H1 (cell line): ENCODE results near the gene FAM209A. TPM values are rescaled to one million over a fixed set of nuclear protein-coding genes. Genes with fewer than 3 reads are reported as not detected.

Source experiments
- CTCF ChIA-PET: fragments of 300-600 bp; sonication (Branson Sonifier 250); formaldehyde crosslinking; loops from one replicate; lab custom pipeline; 2021; ENCODE audit not compliant: partially characterized antibody; lab: Charles Lee
- POLR2A ChIA-PET: fragments of 300-600 bp; sonication (Branson Sonifier 250); formaldehyde crosslinking; loops from one replicate; lab custom pipeline; 2021; ENCODE audit warnings: inconsistent platforms; ENCODE audit not compliant: partially characterized antibody; lab: Charles Lee
- DNase-seq, 2 experiments: peaks; one replicate each; pipeline versions ENCODE4 v3.0.0 to v3.0.0-alpha.2; 2010 to 2022; ENCODE audit warnings: low spot score in 2 of 2, low read depth in 1 of 2, mixed read lengths in 1 of 2
- FAIRE-seq: peaks from 2 replicates; lab custom pipeline; 2011; peaks lifted over from hg19 to GRCh38; lab: Jason Lieb, UNC
- H2AFZ ChIP-seq: 2 replicates; pipeline ENCODE4 v1.8.1; 2012; ENCODE audit warnings: low read length, inconsistent platforms
- H2AK5ac ChIP-seq: 2 replicates; pipeline ENCODE4 v1.6.1; 2013; ENCODE audit warnings: low read depth, low read length
- H2BK120ac ChIP-seq: replicated peaks from 2 replicates; pipeline ENCODE3; 2013; ENCODE audit warnings: low read depth, low read length, inconsistent platforms
- H2BK12ac ChIP-seq: 2 replicates; pipeline ENCODE4 v1.6.1; 2013; ENCODE audit warnings: low read depth, low read length
- H2BK15ac ChIP-seq: 2 replicates; pipeline ENCODE4 v1.6.1; 2013; ENCODE audit warnings: low read length
- H2BK20ac ChIP-seq: 2 replicates; pipeline ENCODE4 v1.6.1; 2013; ENCODE audit warnings: low read length
- H2BK5ac ChIP-seq: 2 replicates; pipeline ENCODE4 v1.6.1; 2013; ENCODE audit warnings: low read depth, low read length
- H3K14ac ChIP-seq: 2 replicates; pipeline ENCODE4 v1.6.1; 2013; ENCODE audit warnings: inconsistent platforms; ENCODE audit not compliant: insufficient read length
- H3K18ac ChIP-seq: 2 replicates; pipeline ENCODE4 v1.6.1; 2013; ENCODE audit warnings: low read length; ENCODE audit errors: extremely low read depth
- H3K23ac ChIP-seq: 2 replicates; pipeline ENCODE4 v1.6.1; 2013; ENCODE audit warnings: inconsistent platforms; ENCODE audit not compliant: insufficient read length
- H3K23me2 ChIP-seq: 2 replicates; pipeline ENCODE4 v1.6.1; 2013; ENCODE audit warnings: low read depth, low read length
- H3K27ac ChIP-seq: 2 replicates; pipeline ENCODE4 v1.6.1; 2011; ENCODE audit warnings: low read depth, low read length, inconsistent platforms
- H3K27me3 ChIP-seq, 4 experiments: replicated peaks in 1 of 4; 1 replicate in 1 of 4; 2 replicates in 3 of 4; pipeline versions ENCODE4 v1.6.1 to v1.8.1; 2011 to 2013; ENCODE audit warnings: low read length in 3 of 4, mild to moderate bottlenecking in 3 of 4, inconsistent platforms in 2 of 4, mixed read lengths in 2 of 4, moderate library complexity in 1 of 4; ENCODE audit not compliant: control insufficient read depth in 3 of 4, insufficient read depth in 3 of 4; ENCODE audit errors: extremely low read depth in 1 of 4
- H3K36me3 ChIP-seq, 4 experiments: 2 replicates each; pipeline versions ENCODE4 v1.6.1 to v1.8.1; 2011 to 2013; ENCODE audit warnings: mild to moderate bottlenecking in 4 of 4, low read length in 3 of 4, moderate library complexity in 2 of 4, control low read depth in 1 of 4, inconsistent platforms in 1 of 4; ENCODE audit not compliant: insufficient read depth in 4 of 4, control insufficient read depth in 2 of 4
- H3K4ac ChIP-seq: replicated peaks from 2 replicates; pipeline ENCODE3; 2013; ENCODE audit warnings: low read length, low read depth, mixed read lengths, inconsistent platforms; ENCODE audit not compliant: insufficient read length
- H3K4me1 ChIP-seq, 4 experiments: replicated peaks in 1 of 4; 1 replicate in 1 of 4; 2 replicates in 3 of 4; pipeline versions ENCODE4 v1.6.1 to v1.8.1; 2011 to 2013; ENCODE audit warnings: low read length in 3 of 4, inconsistent platforms in 2 of 4, mixed read lengths in 1 of 4; ENCODE audit not compliant: insufficient read depth in 4 of 4, control insufficient read depth in 3 of 4
- H3K4me2 ChIP-seq, 2 experiments: 2 replicates each; pipeline versions ENCODE4 v1.6.1 to v1.8.1; 2011 to 2013; ENCODE audit warnings: low read depth in 2 of 2, low read length in 2 of 2, control low read depth in 1 of 2, inconsistent platforms in 1 of 2, mild to moderate bottlenecking in 1 of 2; ENCODE audit not compliant: insufficient read depth in 1 of 2
- H3K4me3 ChIP-seq, 4 experiments: fragments of 200-600, 300-600 bp in 1 of 4; sonication (generic), shearing (Covaris generic), sonication (Bioruptor Twin) in 1 of 4; 2 replicates each; pipeline versions ENCODE4 v1.5.1 to v1.8.1; 2011 to 2016; ENCODE audit warnings: low read length in 4 of 4, low read depth in 3 of 4, control low read depth in 2 of 4, inconsistent platforms in 2 of 4, mild to moderate bottlenecking in 2 of 4, mixed read lengths in 1 of 4, moderate library complexity in 1 of 4; ENCODE audit not compliant: insufficient read depth in 2 of 4; ENCODE audit errors: extremely low read depth in 1 of 4
- H3K56ac ChIP-seq: replicated peaks from 2 replicates; pipeline ENCODE3; 2013; ENCODE audit warnings: low read depth, mild to moderate bottlenecking, mixed read lengths, low read length, inconsistent platforms; ENCODE audit not compliant: insufficient read length
- H3K79me1 ChIP-seq: 2 replicates; pipeline ENCODE4 v1.6.1; 2013; ENCODE audit warnings: low read depth, low read length, control low read depth
- H3K79me2 ChIP-seq, 2 experiments: 2 replicates each; pipeline versions ENCODE4 v1.6.1 to v1.8.1; 2012 to 2013; ENCODE audit warnings: low read length in 2 of 2, mild to moderate bottlenecking in 2 of 2, inconsistent platforms in 1 of 2; ENCODE audit not compliant: insufficient read depth in 2 of 2, control insufficient read depth in 1 of 2
- H3K9ac ChIP-seq, 4 experiments: replicated peaks in 1 of 4; 1 replicate in 1 of 4; 2 replicates in 3 of 4; pipeline versions ENCODE4 v1.6.1 to v1.8.1; 2011 to 2013; ENCODE audit warnings: low read depth in 3 of 4, low read length in 3 of 4, control low read depth in 2 of 4, mild to moderate bottlenecking in 2 of 4, moderate library complexity in 2 of 4, inconsistent platforms in 1 of 4; ENCODE audit errors: extremely low read depth in 1 of 4
- H3K9me3 ChIP-seq, 2 experiments: 2 replicates each; pipeline versions ENCODE4 v1.6.1 to v1.8.1; 2012 to 2013; ENCODE audit warnings: mild to moderate bottlenecking in 2 of 2, moderate library complexity in 2 of 2, control low read depth in 1 of 2, inconsistent platforms in 1 of 2, low read depth in 1 of 2, low read length in 1 of 2, mixed read lengths in 1 of 2; ENCODE audit not compliant: insufficient read depth in 2 of 2
- H4K20me1 ChIP-seq, 2 experiments: replicated peaks in 1 of 2; 2 replicates each; pipeline versions ENCODE3 to v1.8.1; 2011 to 2013; ENCODE audit warnings: inconsistent platforms in 2 of 2, low read length in 2 of 2, mild to moderate bottlenecking in 1 of 2; ENCODE audit not compliant: insufficient read depth in 2 of 2, control insufficient read depth in 1 of 2
- H4K5ac ChIP-seq: 2 replicates; pipeline ENCODE4 v1.6.1; 2013; ENCODE audit warnings: low read length, low read depth, mixed read lengths, inconsistent platforms; ENCODE audit not compliant: insufficient read length
- H4K8ac ChIP-seq: 2 replicates; pipeline ENCODE4 v1.8.0; 2013; ENCODE audit warnings: mild to moderate bottlenecking, moderate library complexity, low read length, inconsistent platforms; ENCODE audit not compliant: insufficient read depth; ENCODE audit errors: extremely low read depth
- H4K91ac ChIP-seq: replicated peaks from 2 replicates; pipeline ENCODE3; 2013; ENCODE audit warnings: low read length, mixed read lengths, inconsistent platforms; ENCODE audit not compliant: insufficient read length
- KDM1A ChIP-seq: fragments of 200-600, 300-600 bp; sonication (generic); IDR thresholded peaks from 2 replicates; pipeline ENCODE4 v1.7.1; 2016; ENCODE audit warnings: mild to moderate bottlenecking, low read length, borderline replicate concordance
- WGBS, 2 experiments: shearing (Covaris generic) in 1 of 2; methylation state at CpG; one replicate each; pipeline versions ENCODE4 v1.1.6 to v1.1.7; 2013 to 2015; ENCODE audit warnings: low lambda C conversion rate in 2 of 2, mixed read lengths in 2 of 2, inconsistent platforms in 1 of 2, low coverage in 1 of 2, missing lambda C conversion rate in 1 of 2; ENCODE audit not compliant: insufficient replicate concordance in 2 of 2, insufficient coverage in 1 of 2, insufficient read length in 1 of 2; ENCODE audit errors: extremely low coverage in 1 of 2, missing lambda C conversion rate in 1 of 2; 5-methylcytosine and 5-hydroxymethylcytosine counted together
- polyA plus RNA-seq, 7 experiments: library from polyadenylated mRNA; depleted of rRNA in 3 of 7; stranded (reverse) in 5 of 7; unstranded in 2 of 7; fragments of >200 nt in 5 of 7; fragments of 200-250 nt in 2 of 7; gene quantifications; 1 replicate in 5 of 7; 2 replicates in 1 of 7; 4 replicates in 1 of 7; pipeline versions ENCODE4 v1.2.1 to v1.2.3, GENCODE V29; 2011 to 2013; ENCODE audit warnings: missing spikeins in 2 of 7, mixed read lengths in 2 of 7
- total RNA-seq: library from RNA; stranded (reverse); fragmentation: NEBNext Ultra II Directional; extraction: Animal tissue kit (Norgen Biotek cat#: 25700); gene quantifications from 2 replicates; pipeline ENCODE4 v1.2.1, GENCODE V29; 2021

The FAM209A gene
- total and polyA plus RNA-seq, 2 of the 8 experiments (the other 6 are each of a cell fraction or from before 2014, with no cell fraction given): 0.15 TPM; not detected in 1

DNA sequence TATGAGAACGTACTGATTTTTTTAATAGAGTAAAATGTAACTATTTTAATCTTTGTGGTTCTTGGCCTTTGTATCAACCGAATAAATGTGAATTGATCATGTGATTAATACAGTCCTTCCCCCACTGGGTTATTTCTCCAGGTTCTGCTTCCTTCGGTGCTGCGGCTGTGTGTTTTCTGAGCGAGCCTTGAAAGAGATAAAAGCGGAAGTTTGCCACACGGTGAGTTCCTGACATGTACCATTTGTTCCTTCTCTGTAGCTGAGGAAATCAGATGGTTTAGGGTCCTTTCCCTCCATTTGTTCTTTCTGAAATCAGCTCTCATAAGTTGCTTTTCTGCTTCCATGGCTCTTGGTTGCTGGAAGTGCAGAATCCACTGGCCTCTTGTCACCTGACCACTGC is 40.6 kb upstream of the FAM209A start:
- POLR2A ChIA-PET: no interaction called here

More for the DNA sequence above, 40.6 kb upstream of the FAM209A start:
- no peak overlapping the region for H3K56ac ChIP-seq
- no peak overlapping the region for H3K4me3 ChIP-seq
- no peak overlapping the region for H3K9ac ChIP-seq
- H2AK5ac ChIP-seq: no peak overlapping the region
- no peak overlapping the region for H3K23ac ChIP-seq
- peaks cover 2 to 20% (median 14%) of the 10 kb centered on the region in 4 experiments; a peak in 7 of 8 replicates for H3K36me3 ChIP-seq
- H3K9me3 ChIP-seq: no peaks in the 10 kb centered on the region
- no peak overlapping the region for H3K18ac ChIP-seq
- FAIRE-seq (no peak), DNase-seq (no peak)
- no peak overlapping the region for H3K14ac ChIP-seq
- no peak overlapping the region for H2BK15ac ChIP-seq
- WGBS, 2 experiments: 96% methylated on average over 7 of the region's 7 CpGs; no CpG with 5 or more reads in 1 of the 2 experiments
- H3K4me1 ChIP-seq: no peaks in the 10 kb centered on the region
- no peak overlapping the region for H4K91ac ChIP-seq
- no peaks in the 10 kb centered on the region for H3K27me3 ChIP-seq
- H2BK20ac ChIP-seq: no peak overlapping the region
- H4K5ac ChIP-seq: no peak overlapping the region
- no peaks in the 10 kb centered on the region; the same call in 1 of the 2 replicates for H3K23me2 ChIP-seq
- no peak overlapping the region for H4K8ac ChIP-seq
- H3K4me2 ChIP-seq: no peak overlapping the region
- no peaks in the 10 kb centered on the region for H3K79me2 ChIP-seq
- H3K27ac ChIP-seq: no peak overlapping the region
- H2BK12ac ChIP-seq: no peak overlapping the region
- H2AFZ ChIP-seq: no peak overlapping the region
- H3K4ac ChIP-seq: no peak overlapping the region
- H2BK120ac ChIP-seq: no peak overlapping the region
- no peak for TF ChIP-seq KDM1A
- peaks cover 0 to 4% of the 10 kb centered on the region in 2 experiments for H4K20me1 ChIP-seq
- no peak overlapping the region for H2BK5ac ChIP-seq
- no peaks in the 10 kb centered on the region; the same call in 1 of the 2 replicates for H3K79me1 ChIP-seq
- CTCF ChIA-PET: interaction anchor here (0.6 to 0.7 kb wide), 2 partner anchors 383 to 588 kb away, joined by 3 read pairs; no protein-coding TSS in a partner anchor
